GM19351 (cell line): ENCODE measurements around the gene AK8.
A peak's percentile ranks its signal among the peaks of the same experiment; 100 is the strongest.
"Not testable (repeated sequence)": the region's sequence is repeated elsewhere in the genome, so short reads cannot be mapped to it uniquely, and the experiment has no call there.

Experiments used
- ATAC-seq: cut with Tn5 transposase; IDR thresholded peaks from one replicate; pipeline ENCODE4 v1.9.1; 2021; ENCODE audit warnings: mild to moderate bottlenecking, moderate library complexity; ENCODE audit not compliant: unreplicated experiment

AK8 gene

GRCh38 chr9:132774886-132775285, 103.2 kb downstream of the AK8 start:
- ATAC-seq = no peak

DNA sequence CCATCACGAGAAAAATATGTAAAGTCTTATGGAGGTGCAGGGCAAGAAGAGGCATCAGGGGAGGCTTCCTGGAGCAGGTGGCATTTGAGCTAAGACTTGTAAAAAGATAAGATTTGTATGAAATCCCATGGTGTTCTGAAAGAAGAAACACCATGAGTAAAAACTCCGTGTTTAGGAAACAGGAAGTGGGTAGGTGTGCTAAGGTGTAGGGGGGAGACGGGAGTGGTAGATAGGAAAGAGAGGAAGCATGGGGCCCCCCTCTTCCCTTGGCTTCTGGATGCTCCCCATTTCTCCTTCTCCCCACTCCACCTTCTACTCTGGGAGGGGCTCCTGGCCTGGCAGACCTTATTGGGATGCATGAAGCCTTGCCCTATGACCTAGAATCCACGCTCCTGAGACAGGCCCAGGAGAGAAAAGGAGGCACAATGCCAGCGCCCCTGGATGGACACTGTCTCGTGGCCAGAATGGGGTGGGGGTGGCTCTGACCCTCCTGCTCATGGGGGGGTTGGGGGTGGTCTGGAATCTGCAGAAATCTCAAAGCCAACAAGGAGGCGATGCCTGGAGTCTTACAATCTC, 104.2 kb downstream of the AK8 start:
- no peak for ATAC-seq

DNA sequence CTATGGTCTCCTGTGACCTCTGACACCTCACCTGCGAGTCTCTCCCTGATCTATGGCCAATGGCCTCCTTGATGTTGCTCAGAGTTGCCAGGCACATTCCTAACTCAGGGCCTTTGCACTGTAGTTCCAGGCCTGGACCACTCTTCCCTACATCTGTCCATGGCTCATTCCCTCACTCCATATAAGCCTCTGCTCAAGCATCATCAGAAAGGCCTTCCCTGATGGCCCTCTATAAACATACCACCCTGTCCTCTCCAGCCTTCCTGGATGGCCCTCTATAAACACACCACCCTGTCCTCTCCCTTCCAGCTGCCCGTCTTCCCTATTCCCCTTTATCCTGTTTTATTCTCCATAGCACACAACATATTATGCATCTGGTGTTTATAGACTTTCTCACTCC, 105.0 kb downstream of the AK8 start:
- no peak for ATAC-seq

- ATAC-seq = not testable (repeated sequence)
These were observed 106.3 kb downstream of the AK8 start for GRCh38 chr9:132771752-132772151.

GRCh38 chr9:132770770-132771310, 107.2 kb downstream of the AK8 start:
- ATAC-seq = no peak

DNA sequence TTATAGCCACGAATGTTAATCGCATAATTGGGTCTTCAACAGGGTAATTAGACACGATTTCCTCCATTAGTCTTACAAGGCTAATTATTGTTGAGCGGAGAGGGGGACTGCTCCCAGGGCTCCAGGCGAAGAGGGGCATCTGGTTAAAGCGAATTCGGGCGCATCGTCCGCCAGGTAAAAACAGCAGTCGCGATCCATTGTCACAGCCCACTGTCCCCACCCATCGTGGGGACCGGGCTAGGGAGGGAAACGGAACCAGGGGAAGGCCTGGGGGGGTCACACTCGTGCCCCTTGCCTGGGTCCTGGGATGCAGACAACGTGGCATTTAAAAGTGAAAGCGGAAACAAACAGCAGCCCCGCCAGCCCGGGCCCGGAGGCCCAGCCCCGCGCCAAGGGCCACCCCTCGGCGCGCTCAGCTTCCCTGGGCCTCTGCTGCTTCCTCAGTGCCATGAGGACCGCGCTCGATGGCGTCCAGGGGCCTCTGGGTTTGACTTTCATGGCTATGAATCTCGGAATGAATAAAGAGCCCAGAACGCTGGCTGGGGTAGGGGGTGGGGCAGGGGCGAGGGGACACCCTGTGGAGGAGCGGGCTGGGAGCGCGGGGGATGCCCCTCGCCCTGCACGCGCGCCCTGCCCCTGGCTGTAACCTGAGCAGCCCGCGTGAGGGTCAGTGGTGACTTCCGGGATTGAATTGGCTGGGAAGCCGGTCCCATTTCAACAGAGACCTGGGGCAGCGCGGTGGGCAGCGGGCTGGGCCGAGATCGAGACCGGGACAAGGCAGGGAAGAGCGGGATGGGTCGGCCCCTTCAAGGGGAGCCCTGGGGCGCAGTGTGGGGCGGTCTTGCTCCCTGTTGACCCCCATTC, 107.9 kb downstream of the AK8 start:
- ATAC-seq = peak; percentile 58

DNA sequence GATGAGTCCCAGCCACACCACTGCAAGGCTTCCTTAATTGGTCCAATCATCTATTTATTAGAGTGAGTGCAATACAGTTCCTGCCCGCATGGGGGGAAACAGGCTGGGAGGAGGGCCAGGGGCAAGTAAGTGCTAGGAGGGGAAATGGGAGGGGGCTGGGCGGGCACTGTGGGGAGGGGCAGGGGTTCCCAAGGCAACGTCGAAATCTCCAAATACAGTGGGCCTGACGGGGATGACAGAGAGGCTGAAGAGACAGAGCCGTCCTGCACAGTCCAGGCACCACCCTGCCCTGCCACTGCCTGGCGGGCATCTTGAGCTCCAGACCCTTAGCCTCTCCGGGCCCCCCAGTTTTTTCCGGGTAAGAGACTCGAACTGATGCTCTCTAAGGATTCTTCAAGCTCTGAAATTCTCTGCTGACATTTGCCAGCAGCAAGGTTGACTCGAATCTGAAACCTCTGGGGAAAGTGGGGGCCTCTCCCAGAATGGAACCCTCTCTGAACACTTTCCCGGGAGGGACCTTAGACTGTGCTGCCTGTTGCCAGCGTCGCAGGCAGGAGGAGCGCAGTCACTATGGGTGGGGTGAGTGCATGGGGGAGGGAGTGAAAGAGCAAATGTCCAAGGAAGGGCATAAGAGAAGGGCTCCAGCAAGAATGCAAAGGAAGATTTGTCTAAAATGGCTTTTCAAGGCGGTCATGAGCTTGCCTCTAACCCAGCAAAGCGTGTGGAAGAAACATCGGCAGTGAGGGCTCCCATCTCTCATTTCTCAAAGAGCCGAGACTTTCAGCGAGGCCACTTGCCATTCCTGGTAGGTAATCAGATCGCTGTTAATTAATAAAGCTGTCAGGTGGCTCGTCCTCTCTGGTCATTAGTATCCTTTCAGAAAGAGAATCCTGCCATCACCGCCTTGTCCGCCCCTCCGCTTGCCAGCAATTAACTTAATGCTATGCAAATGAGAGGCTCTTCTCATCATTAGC, 108.9 kb downstream of the AK8 start:
- ATAC-seq = peak; percentile 51

- ATAC-seq = no peak
These were observed 114.5 kb downstream of the AK8 start for GRCh38 chr9:132763574-132763973.

- no peak for ATAC-seq
These were observed 115.2 kb downstream of the AK8 start for GRCh38 chr9:132762896-132763295.

GRCh38 chr9:132761602-132762001, 116.5 kb downstream of the AK8 start:
- ATAC-seq = no peak

DNA sequence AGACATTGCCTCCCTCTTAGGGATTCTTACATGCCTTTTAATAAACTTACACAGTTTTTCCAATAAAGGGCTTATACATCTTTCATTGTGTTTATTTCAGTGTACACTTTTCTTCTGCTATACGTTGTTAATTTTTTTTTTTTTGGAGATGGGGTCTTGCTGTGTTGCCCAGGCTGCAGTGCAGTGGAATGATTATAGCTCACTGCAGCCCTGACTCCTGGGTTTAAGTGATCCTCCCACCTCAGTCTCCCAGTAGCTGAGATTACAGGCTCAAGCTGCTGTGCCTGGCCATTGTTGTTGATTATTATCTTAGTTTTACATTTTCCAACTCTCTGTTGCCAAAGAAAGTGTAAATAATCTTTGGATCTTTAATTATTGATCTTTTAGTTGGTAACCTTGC, 118.0 kb downstream of the AK8 start:
- ATAC-seq = no peak

GRCh38 chr9:132757016-132757415, 121.1 kb downstream of the AK8 start:
- ATAC-seq = no peak

- ATAC-seq = no peak
These were observed 121.8 kb downstream of the AK8 start for GRCh38 chr9:132756214-132756845.

GRCh38 chr9:132755096-132755495, 123.0 kb downstream of the AK8 start:
- ATAC-seq = no peak

DNA sequence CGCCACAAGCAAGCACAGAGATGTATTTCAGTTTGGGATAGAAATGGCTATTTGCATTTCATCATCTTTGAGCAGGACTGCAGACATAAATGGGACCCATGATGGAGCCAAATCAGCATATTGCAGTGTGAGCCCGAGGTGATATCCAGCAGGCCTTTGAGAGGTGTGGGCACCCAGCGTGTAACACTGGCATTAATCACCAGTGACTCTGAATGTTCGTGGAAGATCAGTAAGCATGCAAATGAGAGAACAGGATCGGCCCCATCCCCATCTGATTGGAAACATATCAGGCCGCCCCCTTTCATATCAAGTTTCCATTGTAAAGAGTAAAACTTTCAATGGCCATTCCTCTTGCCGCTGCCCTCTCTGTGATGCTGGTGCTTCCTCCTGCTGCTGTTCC, 123.8 kb downstream of the AK8 start:
- ATAC-seq = no peak

DNA sequence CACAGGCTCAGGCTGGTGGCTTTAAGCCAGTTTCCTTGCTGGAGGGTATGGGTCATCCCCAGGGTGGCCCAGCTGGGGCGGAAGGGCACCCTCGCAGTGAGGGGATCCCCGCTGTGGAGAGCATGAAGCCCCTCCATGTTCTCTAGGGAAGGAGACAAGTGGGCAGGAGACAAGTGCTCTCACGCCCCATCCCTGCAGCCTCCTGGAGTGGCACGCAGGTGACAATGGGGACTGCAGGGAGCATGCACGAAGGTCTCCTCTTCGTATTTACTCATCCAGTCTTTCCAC, 124.5 kb downstream of the AK8 start:
- ATAC-seq = no peak

DNA sequence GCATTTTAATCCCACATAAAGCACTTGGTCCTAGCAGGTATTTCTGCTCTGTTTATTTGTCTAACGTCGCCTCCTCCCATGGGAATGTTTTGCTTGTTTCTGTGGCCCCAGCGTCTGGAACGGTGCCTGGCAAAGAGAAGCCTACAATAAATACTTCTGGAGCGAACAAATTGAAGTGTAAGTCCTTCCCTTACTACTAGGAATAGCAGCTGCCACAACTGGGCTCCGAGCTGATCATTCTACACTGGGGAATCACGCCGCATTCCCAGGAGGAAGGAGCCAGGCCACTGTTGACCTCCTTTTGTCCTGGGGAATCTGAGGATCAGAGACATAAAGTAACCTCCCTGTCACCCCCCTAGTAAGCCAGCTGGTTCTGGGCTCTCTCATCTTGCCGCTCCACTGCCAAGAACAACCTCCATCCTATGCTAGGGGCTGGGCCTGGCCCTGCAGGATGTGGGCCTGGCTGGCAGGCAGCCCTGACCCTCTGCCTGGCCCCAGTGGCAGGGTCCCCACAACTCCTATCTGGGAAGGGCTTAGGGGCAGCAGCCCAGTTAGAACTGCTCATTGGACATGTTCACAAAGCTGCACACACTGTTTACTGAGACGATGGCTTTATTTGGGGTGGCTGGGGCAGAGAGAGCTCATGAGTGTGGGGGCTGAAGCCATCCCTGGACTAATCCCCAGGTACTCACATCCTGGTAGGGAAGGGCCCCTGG, 125.0 kb downstream of the AK8 start:
- ATAC-seq = no peak

- no peak for ATAC-seq
These were observed 127.4 kb downstream of the AK8 start for GRCh38 chr9:132750668-132751067.

DNA sequence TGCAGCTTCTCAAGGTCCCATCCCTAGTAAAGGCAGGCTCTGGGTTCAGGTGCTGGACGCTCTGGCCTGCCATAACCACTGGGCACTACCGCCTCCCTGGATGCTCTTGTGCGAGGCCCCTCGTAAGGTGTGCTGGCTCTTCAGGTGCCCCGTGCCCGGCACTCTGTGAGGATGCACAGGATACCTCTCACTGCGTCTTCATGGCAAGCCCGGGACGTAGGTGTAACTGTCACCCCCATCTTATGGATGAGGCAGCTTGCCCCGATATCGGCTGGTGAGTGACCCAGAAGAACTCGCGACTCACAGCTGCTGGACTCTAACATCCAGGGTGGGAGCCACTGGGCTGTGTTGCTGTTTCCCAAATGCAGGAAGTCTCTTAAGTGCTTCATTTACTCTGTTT, 128.8 kb downstream of the AK8 start:
- ATAC-seq = no peak

DNA sequence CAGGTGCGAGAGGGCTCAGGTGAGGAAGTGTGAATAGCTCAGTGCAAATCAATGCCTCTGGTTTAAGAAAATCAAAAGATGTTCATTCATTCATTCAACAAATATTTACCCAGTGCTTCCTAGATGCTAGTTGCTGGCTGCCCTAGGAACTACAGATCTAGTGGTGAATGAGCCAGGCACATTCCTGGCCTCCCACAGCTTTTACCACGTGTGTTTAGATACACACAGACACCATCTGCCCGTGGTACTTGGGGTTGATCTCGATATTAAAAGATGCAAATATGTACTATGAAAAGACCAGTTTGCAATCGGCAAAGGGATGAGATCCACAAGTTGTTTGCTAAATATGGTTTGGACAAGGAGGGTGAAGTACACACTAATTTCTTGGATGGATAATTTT, 129.6 kb downstream of the AK8 start:
- ATAC-seq = no peak
